KBM-7 (cell line): ENCODE measurements around the gene PRR12.

Experiments used
- DNase-seq: peaks from one replicate; pipeline ENCODE4 v3.0.0-alpha.2; 2015
- in situ Hi-C: fragments of 300-500 bp; cut with MboI; formaldehyde crosslinking; loops from 2 replicates; pipeline ENCODE4 v1.14.3; 2020; ENCODE audit warnings: low sequenced_read_pairs, low pct_unique_long_range_greater_than_20kb, mixed read lengths

The PRR12 gene, protein sequence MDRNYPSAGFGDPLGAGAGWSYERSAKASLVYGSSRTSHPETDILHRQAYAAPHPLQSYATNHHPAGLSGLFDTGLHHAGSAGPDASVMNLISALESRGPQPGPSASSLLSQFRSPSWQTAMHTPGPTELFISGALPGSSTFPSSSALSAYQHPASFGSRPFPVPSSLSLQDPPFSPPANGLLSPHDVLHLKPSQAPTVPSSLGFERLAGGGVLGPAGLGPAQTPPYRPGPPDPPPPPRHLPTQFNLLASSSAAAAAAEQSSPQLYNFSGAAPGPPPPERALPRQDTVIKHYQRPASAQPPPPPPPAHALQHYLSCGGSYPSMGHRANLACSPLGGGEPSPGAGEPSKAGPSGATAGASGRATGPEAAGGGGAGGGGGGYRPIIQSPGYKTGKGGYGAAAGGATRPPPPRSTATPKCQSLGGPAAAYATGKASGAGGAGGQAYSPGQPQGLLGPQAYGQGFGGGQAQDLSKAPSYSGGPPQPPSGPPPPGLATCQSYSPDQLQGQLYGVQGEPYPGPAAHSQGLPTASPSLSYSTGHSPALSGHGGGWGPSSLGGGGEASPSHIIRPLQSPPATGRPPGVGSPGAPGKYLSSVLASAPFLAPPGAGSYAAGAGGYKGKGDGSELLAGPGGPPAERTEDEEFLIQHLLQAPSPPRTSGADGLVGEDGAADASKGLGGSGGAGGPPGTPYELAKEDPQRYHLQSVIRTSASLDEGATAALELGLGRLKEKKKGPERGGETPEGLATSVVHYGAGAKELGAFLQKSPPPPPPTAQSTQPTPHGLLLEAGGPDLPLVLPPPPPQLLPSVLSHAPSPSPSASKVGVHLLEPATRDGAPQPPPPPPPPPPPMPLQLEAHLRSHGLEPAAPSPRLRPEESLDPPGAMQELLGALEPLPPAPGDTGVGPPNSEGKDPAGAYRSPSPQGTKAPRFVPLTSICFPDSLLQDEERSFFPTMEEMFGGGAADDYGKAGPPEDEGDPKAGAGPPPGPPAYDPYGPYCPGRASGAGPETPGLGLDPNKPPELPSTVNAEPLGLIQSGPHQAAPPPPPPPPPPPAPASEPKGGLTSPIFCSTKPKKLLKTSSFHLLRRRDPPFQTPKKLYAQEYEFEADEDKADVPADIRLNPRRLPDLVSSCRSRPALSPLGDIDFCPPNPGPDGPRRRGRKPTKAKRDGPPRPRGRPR (N-terminal part only)

DNA sequence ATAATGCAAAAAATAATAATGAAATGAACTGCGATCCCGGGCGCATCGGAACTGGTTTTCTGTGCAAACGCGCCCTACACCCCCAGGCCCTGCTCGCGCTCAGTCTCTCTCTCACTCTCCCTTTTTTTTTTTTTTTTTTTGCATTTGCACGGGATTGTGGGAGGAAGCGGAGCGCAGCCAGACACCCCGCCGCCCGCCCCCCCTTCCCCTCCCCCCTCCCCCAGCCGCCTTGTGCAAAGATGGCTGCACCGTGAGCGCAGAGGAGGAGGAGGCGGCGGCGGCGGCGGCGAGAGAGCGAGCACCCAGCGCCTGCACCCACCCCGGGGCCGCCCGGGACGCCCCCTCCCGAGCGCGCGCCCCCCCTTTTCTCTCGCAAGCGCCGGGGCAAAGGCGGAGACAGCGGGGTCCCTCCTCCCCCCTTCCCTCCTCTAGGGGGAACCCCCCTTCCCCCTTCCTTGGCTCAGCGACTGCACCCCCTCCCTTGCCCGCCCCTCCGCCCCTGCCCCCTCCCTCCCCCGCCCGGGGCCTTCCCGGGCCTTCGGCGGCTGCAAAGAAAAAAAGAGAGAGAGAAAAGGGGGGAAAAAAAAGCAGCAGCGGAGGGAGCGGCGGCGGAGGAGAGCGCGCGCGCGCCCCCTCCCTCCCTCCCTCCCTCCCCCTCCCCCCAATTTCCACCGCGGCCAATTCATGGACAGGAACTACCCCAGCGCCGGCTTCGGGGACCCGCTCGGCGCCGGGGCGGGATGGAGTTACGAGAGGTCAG lies at the start of gene PRR12:
Gene PRR12, plus strand, starts transcription at position 212 of the 760 bp plus-strand sequence. Its CDS starts 473 bp downstream, at position 685.
- DNase-seq, result peak; percentile 85
- in situ Hi-C loops, result no loop called here

DNA sequence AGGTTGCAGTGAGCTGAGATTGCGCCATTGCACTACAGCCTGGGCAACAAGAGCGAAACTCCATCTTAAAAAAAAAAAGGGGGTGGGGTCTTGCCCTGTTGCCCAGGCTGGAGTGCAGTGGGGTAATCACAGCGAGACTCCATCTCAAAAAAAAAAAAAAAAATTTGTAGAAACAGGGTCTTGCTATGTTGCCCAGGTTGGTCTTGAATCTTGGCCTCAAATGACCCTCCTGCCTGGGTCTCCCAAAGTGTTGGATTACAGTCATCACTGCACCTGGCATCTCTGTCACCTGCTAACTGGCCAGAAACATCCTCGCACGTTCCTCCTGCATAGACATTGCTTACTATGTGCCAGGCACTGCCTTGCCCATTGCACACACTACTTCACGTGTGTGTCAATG lies 49.1 kb upstream of the PRR12 start:
- in situ Hi-C loops, result no loop called here

DNA sequence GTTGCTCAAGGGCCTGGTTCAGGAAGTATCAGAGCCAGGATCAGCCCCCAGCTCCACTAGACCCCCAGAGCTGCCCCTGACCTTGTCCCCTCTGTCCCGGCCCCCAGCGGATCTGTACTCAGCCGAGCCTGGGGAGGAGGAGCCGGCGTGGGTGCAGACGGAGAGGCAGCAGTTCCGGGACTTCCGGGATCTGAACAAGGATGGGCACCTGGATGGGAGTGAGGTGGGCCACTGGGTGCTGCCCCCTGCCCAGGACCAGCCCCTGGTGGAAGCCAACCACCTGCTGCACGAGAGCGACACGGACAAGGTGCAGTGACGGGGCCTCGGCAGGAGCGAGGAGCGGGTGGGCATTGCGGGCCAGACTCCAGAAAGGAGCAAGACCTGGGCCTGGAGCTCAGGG lies 48.5 kb upstream of the PRR12 start:
- in situ Hi-C loops, result no loop called here

More for the DNA sequence above, 49.1 kb upstream of the PRR12 start:
- DNase-seq, result no peak

DNA sequence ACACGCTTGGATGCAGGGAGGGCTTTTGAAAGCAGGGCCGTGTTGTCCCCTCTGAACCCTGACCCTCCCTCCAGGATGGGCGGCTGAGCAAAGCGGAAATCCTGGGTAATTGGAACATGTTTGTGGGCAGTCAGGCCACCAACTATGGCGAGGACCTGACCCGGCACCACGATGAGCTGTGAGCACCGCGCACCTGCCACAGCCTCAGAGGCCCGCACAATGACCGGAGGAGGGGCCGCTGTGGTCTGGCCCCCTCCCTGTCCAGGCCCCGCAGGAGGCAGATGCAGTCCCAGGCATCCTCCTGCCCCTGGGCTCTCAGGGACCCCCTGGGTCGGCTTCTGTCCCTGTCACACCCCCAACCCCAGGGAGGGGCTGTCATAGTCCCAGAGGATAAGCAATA lies 48.0 kb upstream of the PRR12 start:
- no peak for DNase-seq
- in situ Hi-C loops, result no loop called here

More for the DNA sequence above, 48.5 kb upstream of the PRR12 start:
- no peak for DNase-seq

DNA sequence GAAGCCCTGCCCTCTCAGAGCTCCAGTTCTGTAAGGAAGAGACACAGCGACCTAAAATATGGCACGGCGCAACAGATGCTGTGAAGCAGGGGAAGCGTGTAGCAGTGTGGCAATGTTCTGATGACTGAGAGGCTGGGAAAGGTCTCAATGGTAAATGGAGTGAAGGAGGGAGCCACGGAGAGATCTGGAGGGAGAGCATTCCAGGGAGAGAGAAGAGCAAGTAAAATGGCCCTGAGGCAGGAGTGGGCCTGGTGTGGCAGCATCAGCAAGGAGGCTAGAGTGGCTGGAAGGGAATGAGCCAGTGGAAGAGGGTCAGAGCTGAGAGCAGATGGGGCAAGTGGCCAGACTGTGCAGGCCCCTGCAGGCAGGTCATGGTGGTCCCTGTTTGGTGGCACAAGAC lies 46.8 kb upstream of the PRR12 start:
- no peak for DNase-seq
- in situ Hi-C loops, result no loop called here

DNA sequence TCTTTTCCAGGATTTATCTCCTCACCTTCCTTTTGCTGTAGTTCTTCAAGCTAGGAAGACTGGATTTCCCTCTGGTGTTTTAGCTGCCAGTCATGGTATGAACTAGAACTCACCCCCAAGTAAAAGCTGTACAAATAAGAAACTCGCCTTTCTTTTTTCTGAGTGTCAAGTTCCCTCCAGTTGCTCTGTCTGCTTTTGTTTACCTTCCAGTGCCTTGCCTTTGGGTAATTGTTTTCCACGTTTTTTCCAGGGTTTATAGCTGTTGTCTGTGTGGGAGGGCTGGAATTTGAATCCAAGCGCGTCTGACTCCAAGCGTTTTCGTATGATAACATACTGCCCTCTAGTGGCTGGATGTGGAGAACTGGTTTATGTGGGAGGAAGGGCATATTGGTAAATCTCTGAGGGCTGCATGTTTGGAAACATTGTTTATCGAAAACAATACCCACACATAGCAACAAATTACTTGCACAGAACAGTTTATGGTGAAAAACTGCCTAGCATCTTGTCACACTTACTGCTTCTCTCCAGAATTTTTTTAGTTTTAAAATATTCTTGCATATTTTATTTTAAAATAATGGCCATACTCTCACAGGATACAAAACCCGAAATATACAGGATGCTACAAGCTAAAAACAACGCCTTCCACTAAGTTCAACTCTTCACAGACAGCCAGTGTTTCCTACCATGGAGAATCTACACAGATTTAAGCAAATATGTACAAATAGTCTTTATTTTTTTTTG lies 44.0 kb upstream of the PRR12 start:
- peak; percentile 88 for DNase-seq
- in situ Hi-C loops, result no loop called here

DNA sequence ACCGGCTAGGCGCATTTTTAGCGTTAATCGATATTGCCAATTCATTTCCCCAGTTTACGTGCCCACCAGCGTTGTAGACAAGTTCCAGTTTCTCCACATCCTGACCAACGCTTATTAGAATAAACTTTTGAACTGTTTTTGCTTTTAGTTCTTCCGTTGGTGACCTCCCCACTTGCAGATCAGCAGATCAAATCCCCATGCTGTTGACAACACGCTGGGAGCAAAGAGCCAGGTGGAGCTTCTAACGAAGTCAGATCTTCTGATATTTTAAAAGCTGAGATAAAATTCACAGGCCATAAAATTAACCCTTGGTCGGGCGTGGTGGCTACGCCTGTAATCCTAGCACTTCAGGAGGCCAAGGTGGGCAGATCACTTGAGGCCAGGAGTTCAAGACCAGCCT lies 41.9 kb upstream of the PRR12 start:
- DNase-seq, result no peak
- in situ Hi-C loops, result no loop called here

DNA sequence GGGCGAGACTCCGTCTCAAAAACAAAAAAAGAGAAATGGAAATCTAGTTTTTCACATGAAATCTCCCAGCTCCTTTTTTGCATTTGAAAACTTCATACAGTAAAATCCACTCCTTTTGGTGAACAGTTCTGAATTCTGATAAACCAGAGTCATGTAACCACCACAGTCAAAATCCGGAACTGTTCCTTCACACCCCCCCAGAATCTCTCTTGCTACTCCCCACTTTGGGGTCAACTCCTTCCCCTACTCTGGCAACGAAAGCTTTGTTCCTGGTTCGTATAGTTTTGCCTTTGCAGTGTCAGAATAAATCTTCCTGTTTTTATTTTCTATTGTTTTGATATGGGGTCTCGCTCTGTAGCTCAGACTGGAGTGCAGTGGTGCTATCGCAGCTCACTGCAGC lies 39.5 kb upstream of the PRR12 start:
- in situ Hi-C loops, result no loop called here
- no peak for DNase-seq

DNA sequence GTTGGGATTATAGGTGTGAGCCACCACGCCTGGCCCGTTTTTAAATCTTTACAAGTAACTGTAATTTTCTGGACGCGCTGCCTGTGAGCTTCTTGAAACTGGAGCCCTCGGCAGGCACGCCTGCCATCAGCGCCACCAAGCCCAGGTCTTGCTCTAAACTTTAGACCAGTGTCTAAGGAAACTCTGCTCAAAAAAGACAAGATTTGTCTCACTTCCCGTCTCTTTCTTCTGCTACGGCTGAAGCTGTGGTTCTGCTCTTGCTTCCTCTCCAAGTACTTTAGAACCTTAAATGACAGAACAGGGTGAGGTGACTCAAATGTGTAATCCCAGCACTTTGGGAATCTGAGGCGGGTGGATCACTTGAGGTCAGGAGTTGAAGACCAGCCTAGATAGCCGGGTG lies 38.2 kb upstream of the PRR12 start:
- DNase-seq, result no peak
- in situ Hi-C loops, result no loop called here

DNA sequence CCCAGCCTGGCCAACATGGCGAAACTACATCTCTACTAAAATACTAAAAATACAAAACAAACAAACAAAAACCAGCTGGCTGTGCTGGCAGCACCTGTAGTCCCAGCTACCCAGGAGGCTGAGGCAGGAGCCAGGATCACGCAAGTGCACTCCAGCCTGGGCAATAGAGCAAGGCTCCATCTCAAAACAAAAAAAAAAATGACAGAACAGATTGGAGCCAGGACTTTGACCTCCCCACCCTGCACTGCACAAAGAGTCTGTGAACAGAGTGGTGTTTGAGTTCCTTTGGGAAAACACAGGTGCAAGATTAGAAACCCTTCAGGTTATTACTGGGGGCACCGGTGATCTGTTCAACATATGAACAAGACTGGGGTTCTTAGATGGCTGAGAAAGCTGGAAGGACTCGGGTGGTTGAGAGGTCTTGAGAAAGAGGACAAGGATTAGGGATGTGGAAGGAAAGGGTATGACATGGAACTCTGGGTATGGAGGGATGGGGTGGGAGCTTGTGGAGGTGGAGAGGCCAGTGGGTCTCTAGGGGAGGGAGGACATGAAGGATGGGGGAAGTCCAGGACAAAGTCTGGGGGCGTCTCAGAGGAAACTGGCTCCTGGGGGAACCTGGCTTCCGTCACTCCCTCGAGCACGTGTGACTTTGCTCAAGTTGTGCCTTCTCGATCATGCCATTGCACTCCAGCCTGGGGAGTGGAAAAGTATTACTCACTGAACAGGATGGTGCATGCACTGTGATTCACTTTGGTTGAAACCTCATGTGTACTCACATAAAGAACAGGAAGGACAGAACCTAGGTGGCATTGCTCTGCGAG lies 37.3 kb upstream of the PRR12 start:
- in situ Hi-C loops, result no loop called here
- DNase-seq, result no peak

DNA sequence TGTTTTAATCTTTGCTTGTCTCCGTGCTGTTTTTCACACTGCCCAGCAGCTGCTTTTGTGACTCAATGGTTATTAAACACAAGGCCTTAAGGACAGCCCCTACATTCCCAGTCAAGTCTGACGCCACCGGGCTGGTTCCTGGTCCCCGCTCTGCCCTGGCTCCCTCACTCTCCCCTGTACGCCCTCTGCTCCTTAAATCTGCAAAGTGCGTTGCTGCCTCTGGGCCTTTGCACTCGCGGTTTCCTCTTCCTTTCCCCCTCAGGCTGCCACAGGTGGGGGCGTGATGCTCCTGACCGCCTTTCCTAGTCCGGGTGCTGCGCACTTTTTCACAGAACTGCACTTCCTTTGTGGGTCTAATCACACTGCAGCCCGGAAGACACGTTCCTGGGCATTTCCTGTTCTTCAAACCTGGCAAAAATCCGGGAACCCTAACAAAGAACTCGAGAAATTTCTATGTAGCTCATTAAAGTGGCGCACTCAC lies 36.2 kb upstream of the PRR12 start:
- no peak for DNase-seq
- in situ Hi-C loops, result no loop called here

DNA sequence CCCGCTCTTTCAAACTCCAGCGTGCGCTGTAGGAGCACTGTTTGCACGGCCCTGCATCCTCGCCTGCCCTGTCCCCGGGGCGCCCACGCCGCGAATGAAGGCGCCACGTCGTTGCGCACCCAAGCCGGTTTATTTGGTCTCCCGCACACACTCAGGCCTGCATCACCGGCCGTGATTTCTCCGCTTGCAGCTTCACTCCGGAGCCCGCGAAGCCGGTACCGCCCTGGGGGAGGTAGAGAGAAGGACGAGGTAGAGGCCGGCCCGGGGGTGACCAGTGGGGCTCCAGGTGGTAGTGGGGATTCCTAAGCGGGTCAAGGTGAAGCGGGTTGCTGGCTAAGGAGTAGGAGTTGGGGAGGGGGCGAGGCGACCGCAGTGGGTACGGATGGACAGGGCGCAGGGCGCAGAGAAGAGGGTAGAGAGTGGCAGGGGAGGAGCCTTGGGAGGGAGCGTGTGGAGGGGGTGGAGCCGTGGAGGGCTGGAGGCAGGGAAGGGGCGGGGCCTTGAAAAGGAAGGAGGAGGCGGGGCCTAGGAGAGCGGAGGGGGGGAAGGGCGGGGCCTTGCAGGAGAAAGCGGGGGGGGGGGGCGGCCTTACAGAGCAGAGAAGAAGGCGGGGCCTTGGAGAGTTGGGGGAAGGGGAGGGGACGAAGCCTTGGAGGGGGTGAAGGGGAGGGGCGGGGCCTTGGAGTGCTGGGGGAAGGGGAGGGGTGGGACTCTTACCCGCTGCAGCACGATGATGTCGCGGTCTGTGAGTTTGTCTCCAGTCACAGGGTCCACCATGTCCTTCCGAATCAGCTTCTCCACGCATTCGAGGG lies 35.2 kb upstream of the PRR12 start:
- DNase-seq, result no peak
- in situ Hi-C loops, result no loop called here

DNA sequence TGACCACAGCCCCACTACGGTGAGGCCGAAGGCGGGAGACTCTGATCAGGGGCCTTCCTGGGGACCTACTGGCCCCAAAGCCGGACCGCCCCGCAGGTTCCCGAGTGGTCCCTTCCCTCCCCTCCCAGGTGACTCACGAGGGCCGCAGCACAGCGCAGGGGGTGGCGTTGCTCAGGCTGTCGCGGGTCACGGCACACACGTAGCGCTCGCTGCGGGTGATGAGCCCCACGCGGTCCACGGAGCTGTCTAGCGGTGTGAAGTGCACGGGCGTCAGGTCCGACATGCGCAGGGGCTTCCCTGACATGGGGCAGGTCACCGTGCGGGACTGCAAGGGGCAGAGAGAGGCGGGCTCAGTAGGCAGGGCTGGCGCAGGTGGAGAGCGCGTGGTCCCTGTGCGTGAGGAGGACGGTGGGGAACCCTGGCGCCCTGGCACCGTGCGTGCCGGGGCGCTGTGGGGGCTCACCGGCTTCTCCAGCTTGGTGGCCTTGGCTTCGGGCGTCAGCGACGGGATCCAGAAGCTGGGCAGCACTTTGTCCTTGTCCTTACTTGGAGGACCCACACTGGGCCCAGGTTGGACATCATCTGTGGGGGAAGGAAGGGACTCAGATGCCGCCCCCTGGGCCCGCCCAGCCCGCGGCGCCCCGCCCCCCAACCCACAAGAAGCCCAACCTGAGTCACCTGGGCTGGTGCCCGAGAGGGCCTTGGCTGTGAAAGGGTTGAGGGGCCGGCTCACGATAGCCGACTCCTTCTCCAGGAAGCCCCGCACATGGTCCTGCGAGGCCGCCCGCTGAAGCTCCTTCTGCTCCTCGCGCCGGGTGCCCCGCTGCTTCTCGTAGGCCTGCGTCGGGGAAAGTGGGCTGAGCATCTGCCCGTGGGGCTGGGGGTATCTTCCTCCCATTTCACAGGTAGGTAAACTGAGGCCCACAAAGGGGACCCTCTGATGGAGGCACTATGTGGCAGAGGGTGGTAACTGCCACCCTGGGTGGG lies 34.3 kb upstream of the PRR12 start:
- no peak for DNase-seq
- in situ Hi-C loops, result no loop called here

DNA sequence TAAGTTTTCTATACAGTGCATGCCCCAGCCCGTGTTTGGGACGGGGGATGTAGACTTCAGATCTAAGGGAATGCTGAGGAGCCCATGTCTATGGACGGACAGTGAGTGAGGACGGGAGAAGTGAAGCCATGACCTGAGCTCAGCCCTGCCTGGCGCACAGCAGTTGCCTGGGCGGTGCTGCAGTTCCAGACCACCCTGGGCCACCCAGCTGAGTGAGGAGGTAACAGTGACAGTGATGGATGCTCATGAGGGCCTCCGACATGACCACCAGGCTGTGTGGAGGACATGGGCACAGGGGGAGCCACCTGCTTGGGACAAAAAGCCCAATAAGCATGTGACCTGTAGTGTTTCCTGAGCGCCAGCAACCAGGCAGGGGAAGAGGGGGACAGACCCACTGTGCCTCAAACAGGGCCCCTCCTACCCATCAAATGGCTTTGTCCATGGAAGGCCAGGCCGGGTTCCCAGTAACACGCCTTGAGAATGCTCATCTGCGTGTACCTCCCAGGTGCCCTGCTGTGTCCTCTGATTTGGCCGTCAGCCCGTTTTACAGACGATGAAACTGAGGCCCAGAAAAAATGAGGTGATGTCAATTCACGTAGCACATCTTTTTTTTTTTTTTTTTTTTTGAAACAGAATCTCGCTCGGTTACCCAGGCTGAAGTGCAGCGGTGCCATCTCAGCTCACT lies 33.2 kb upstream of the PRR12 start:
- in situ Hi-C loops, result no loop called here
- DNase-seq, result no peak

DNA sequence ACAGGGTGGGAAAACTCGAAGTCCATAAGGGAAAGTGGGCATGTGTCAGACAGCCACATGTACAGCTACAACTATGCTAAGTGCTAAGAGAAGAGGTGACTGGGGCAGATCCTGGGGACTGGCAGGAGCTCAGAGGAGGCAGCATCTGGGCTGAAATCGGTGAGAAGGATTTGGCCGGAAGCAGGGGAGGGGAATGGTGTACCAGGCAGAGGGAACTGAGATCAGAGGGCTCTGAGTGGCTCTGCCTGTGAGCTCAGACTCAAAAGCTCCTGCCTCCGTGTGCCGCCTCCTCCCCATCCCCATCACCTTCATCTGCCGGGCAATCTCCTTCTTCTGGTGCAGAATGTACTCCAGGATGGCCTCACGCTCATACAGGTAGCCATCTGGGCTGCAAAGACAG lies 32.4 kb upstream of the PRR12 start:
- DNase-seq, result no peak
- in situ Hi-C loops, result no loop called here
